SK-N-MC (cell line): ENCODE results near the gene MARK2.

Experiments
- DNase-seq: peaks from one replicate; pipeline ENCODE4 v3.0.0-alpha.2; 2011; ENCODE audit warnings: low read depth, low spot score
- H3K27ac ChIP-seq: fragments of 200-600 bp; sonication (generic); 2 replicates; pipeline ENCODE4 v1.5.1; 2016; ENCODE audit warnings: mixed run types
- H3K36me3 ChIP-seq: fragments of 200-600 bp; sonication (generic); 2 replicates; pipeline ENCODE4 v1.6.1; 2017; ENCODE audit warnings: antibody characterized with exemption, low read length, mixed read lengths; ENCODE audit not compliant: insufficient read depth
- H3K4me3 ChIP-seq: fragments of 200-600 bp; sonication (generic); 2 replicates; pipeline ENCODE4 v1.5.1; 2016
- H3K9ac ChIP-seq: fragments of 200-600 bp; sonication (generic); 2 replicates; pipeline ENCODE4 v1.8.0; 2017; ENCODE audit warnings: mixed run types, mixed read lengths; ENCODE audit not compliant: insufficient read length
- H3K9me3 ChIP-seq: fragments of 200-600 bp; sonication (generic); 2 replicates; pipeline ENCODE4 v1.6.1; 2017; ENCODE audit warnings: low read depth, mild to moderate bottlenecking, antibody characterized with exemption, low read length, moderate library complexity, mixed read lengths
- EZH2 ChIP-seq: fragments of 200-600 bp; sonication (generic); IDR thresholded peaks from one replicate; pipeline ENCODE4 v1.6.1; 2017; ENCODE audit warnings: antibody characterized with exemption
- FOXP2 ChIP-seq: optimal IDR thresholded peaks from 2 replicates; pipeline ENCODE3; 2011; ENCODE audit warnings: mild to moderate bottlenecking, moderate library complexity; ENCODE audit not compliant: insufficient read depth; ENCODE audit errors: extremely low read length, control extremely low read depth
- POLR2AphosphoS5 ChIP-seq: IDR thresholded peaks from 2 replicates; pipeline ENCODE4 v1.6.1; 2012; ENCODE audit warnings: mild to moderate bottlenecking, low read depth, low read length, borderline replicate concordance

MARK2 gene

GRCh38 chr11:63904743-63905142, 65.8 kb downstream of the MARK2 start:
- H3K9ac ChIP-seq, result no peak overlapping the region
- H3K4me3 ChIP-seq, result no peak overlapping the region
- no peaks in the 10 kb centered on the region for H3K9me3 ChIP-seq
- TF ChIP-seq FOXP2 (no peak), EZH2 (no peak), POLR2AphosphoS5 (no peak)
- no peak overlapping the region for H3K27ac ChIP-seq
- DNase-seq, result no peak
- H3K36me3 ChIP-seq, result peaks cover 45% of the 10 kb centered on the region

GRCh38 chr11:63905179-63905578, 66.3 kb downstream of the MARK2 start:
- H3K4me3 ChIP-seq, result no peak overlapping the region
- no peak for DNase-seq
- no peaks in the 10 kb centered on the region for H3K9me3 ChIP-seq
- H3K36me3 ChIP-seq, result peaks cover 41% of the 10 kb centered on the region
- no peak overlapping the region for H3K27ac ChIP-seq
- TF ChIP-seq FOXP2, result no peak
- no peak for TF ChIP-seq EZH2
- TF ChIP-seq POLR2AphosphoS5, result no peak
- H3K9ac ChIP-seq, result no peak overlapping the region

- Histone ChIP-seq H3K9ac (no peak overlapping the region), H3K36me3 (peaks cover 32% of the 10 kb centered on the region)
These were observed 67.2 kb downstream of the MARK2 start for GRCh38 chr11:63906087-63906486.

GRCh38 chr11:63906585-63906984, 67.7 kb downstream of the MARK2 start:
- Histone ChIP-seq H3K36me3 (peaks cover 31% of the 10 kb centered on the region), H3K27ac (peak overlapping the region; percentile 25; the same call in 1 of the 2 replicates), H3K9me3 (no peaks in the 10 kb centered on the region), H3K9ac (no peak overlapping the region), H3K4me3 (no peak overlapping the region)
- TF ChIP-seq POLR2AphosphoS5 (no peak), EZH2 (no peak), FOXP2 (no peak)
- no peak for DNase-seq

More at GRCh38 chr11:63906087-63906486, 67.2 kb downstream of the MARK2 start:
- H3K4me3 ChIP-seq, result no peak overlapping the region
- TF ChIP-seq FOXP2, result no peak
- TF ChIP-seq EZH2, result no peak
- TF ChIP-seq POLR2AphosphoS5, result no peak
- no peaks in the 10 kb centered on the region for H3K9me3 ChIP-seq
- no peak for DNase-seq
- no peak overlapping the region for H3K27ac ChIP-seq

- TF ChIP-seq EZH2, result no peak
- TF ChIP-seq POLR2AphosphoS5, result no peak
- no peak for TF ChIP-seq FOXP2
- Histone ChIP-seq H3K9me3 (no peaks in the 10 kb centered on the region), H3K27ac (peak overlapping the region; percentile 25; the same call in 1 of the 2 replicates), H3K36me3 (peaks cover 26% of the 10 kb centered on the region), H3K4me3 (no peak overlapping the region), H3K9ac (no peak overlapping the region)
- no peak for DNase-seq
These were observed 68.2 kb downstream of the MARK2 start for GRCh38 chr11:63907063-63907462.

- H3K27ac ChIP-seq, result peak overlapping the region; percentile 62; the same call in 1 of the 2 replicates
- TF ChIP-seq EZH2 (no peak), FOXP2 (no peak), POLR2AphosphoS5 (no peak)
- H3K4me3 ChIP-seq, result no peak overlapping the region
- peaks cover 17% of the 10 kb centered on the region for H3K36me3 ChIP-seq
- DNase-seq, result no peak
- no peaks in the 10 kb centered on the region for H3K9me3 ChIP-seq
- no peak overlapping the region for H3K9ac ChIP-seq
These were observed 69.1 kb downstream of the MARK2 start for GRCh38 chr11:63907808-63908530.

GRCh38 chr11:63908631-63909401, 69.9 kb downstream of the MARK2 start:
- TF ChIP-seq FOXP2, result no peak
- no peak for TF ChIP-seq POLR2AphosphoS5
- no peak for TF ChIP-seq EZH2
- Histone ChIP-seq H3K4me3 (no peak overlapping the region), H3K9me3 (no peaks in the 10 kb centered on the region), H3K27ac (peak overlapping the region; percentile 62; the same call in 1 of the 2 replicates), H3K36me3 (peaks cover 10% of the 10 kb centered on the region; the same call in 1 of the 2 replicates), H3K9ac (no peak overlapping the region)
- DNase-seq, result no peak
